IPS-15b (cell line): ENCODE results near the gene EPB41L4A.

Experiments used
- H3K27me3 ChIP-seq: one replicate; pipeline ENCODE4 v1.6.1; 2013; ENCODE audit warnings: low read length; ENCODE audit not compliant: control insufficient read depth, insufficient read depth
- H3K36me3 ChIP-seq: one replicate; pipeline ENCODE4 v1.6.1; 2013; ENCODE audit warnings: low read length; ENCODE audit not compliant: control insufficient read depth, insufficient read depth
- H3K4me1 ChIP-seq: one replicate; pipeline ENCODE4 v1.6.1; 2013; ENCODE audit warnings: mild to moderate bottlenecking, low read length; ENCODE audit not compliant: control insufficient read depth, insufficient read depth
- H3K4me3 ChIP-seq: one replicate; pipeline ENCODE4 v1.5.1; 2013; ENCODE audit warnings: low read depth, low read length
- H3K9ac ChIP-seq: one replicate; pipeline ENCODE4 v1.6.1; 2013; ENCODE audit warnings: low read depth, mild to moderate bottlenecking, low read length
- H3K9me3 ChIP-seq: one replicate; pipeline ENCODE4 v1.6.1; 2013; ENCODE audit warnings: mild to moderate bottlenecking, low read length; ENCODE audit not compliant: control insufficient read depth, insufficient read depth

EPB41L4A gene

GRCh38 chr5:112329419-112330090 lies 89.5 kb downstream of the EPB41L4A start:
- no peaks in the 10 kb centered on the region for H3K36me3 ChIP-seq
- no peak overlapping the region for H3K4me3 ChIP-seq
- no peaks in the 10 kb centered on the region for H3K27me3 ChIP-seq
- no peak overlapping the region for H3K9ac ChIP-seq
- H3K4me1 ChIP-seq: peaks cover 14% of the 10 kb centered on the region
- no peaks in the 10 kb centered on the region for H3K9me3 ChIP-seq

GRCh38 chr5:112323166-112323565 lies 95.9 kb downstream of the EPB41L4A start:
- Histone ChIP-seq H3K4me3 (no peak overlapping the region), H3K9me3 (no peaks in the 10 kb centered on the region), H3K27me3 (no peaks in the 10 kb centered on the region), H3K4me1 (no peaks in the 10 kb centered on the region), H3K36me3 (no peaks in the 10 kb centered on the region), H3K9ac (no peak overlapping the region)

- H3K36me3 ChIP-seq: no peaks in the 10 kb centered on the region
- no peaks in the 10 kb centered on the region for H3K27me3 ChIP-seq
- H3K9ac ChIP-seq: no peak overlapping the region
- H3K4me3 ChIP-seq: no peak overlapping the region
- H3K9me3 ChIP-seq: no peaks in the 10 kb centered on the region
- H3K4me1 ChIP-seq: no peaks in the 10 kb centered on the region
Measured at GRCh38 chr5:112320408-112320807, 98.7 kb downstream of the EPB41L4A start.

GRCh38 chr5:112318346-112318745 lies 100.7 kb downstream of the EPB41L4A start:
- Histone ChIP-seq H3K27me3 (no peaks in the 10 kb centered on the region), H3K9ac (no peak overlapping the region), H3K36me3 (no peaks in the 10 kb centered on the region), H3K9me3 (no peaks in the 10 kb centered on the region), H3K4me1 (no peaks in the 10 kb centered on the region), H3K4me3 (no peak overlapping the region)

- Histone ChIP-seq H3K4me3 (no peak overlapping the region), H3K4me1 (no peaks in the 10 kb centered on the region)
Measured at GRCh38 chr5:112317866-112318265, 101.2 kb downstream of the EPB41L4A start.

GRCh38 chr5:112316731-112317130 lies 102.3 kb downstream of the EPB41L4A start:
- no peaks in the 10 kb centered on the region for H3K27me3 ChIP-seq
- no peaks in the 10 kb centered on the region for H3K36me3 ChIP-seq
- H3K9me3 ChIP-seq: no peaks in the 10 kb centered on the region
- no peaks in the 10 kb centered on the region for H3K4me1 ChIP-seq
- no peak overlapping the region for H3K9ac ChIP-seq
- H3K4me3 ChIP-seq: no peak overlapping the region

More at GRCh38 chr5:112317866-112318265, 101.2 kb downstream of the EPB41L4A start:
- no peaks in the 10 kb centered on the region for H3K36me3 ChIP-seq
- H3K9ac ChIP-seq: no peak overlapping the region
- no peaks in the 10 kb centered on the region for H3K27me3 ChIP-seq
- H3K9me3 ChIP-seq: no peaks in the 10 kb centered on the region

- no peaks in the 10 kb centered on the region for H3K4me1 ChIP-seq
- no peak overlapping the region for H3K9ac ChIP-seq
- H3K4me3 ChIP-seq: no peak overlapping the region
- H3K36me3 ChIP-seq: no peaks in the 10 kb centered on the region
- H3K9me3 ChIP-seq: no peaks in the 10 kb centered on the region
- H3K27me3 ChIP-seq: no peaks in the 10 kb centered on the region
Measured at GRCh38 chr5:112316006-112316405, 103.1 kb downstream of the EPB41L4A start.

GRCh38 chr5:112312295-112313275 lies 106.5 kb downstream of the EPB41L4A start:
- Histone ChIP-seq H3K36me3 (no peaks in the 10 kb centered on the region), H3K27me3 (no peaks in the 10 kb centered on the region), H3K4me1 (no peaks in the 10 kb centered on the region), H3K4me3 (no peak overlapping the region), H3K9ac (no peak overlapping the region), H3K9me3 (no peaks in the 10 kb centered on the region)

GRCh38 chr5:112310746-112311145 lies 108.3 kb downstream of the EPB41L4A start:
- H3K9me3 ChIP-seq: no peaks in the 10 kb centered on the region
- no peaks in the 10 kb centered on the region for H3K36me3 ChIP-seq
- H3K4me1 ChIP-seq: no peaks in the 10 kb centered on the region

GRCh38 chr5:112308608-112309007 lies 110.5 kb downstream of the EPB41L4A start:
- Histone ChIP-seq H3K9me3 (no peaks in the 10 kb centered on the region), H3K27me3 (no peaks in the 10 kb centered on the region), H3K36me3 (no peaks in the 10 kb centered on the region), H3K4me3 (no peak overlapping the region), H3K9ac (no peak overlapping the region), H3K4me1 (no peaks in the 10 kb centered on the region)

More at GRCh38 chr5:112310746-112311145, 108.3 kb downstream of the EPB41L4A start:
- Histone ChIP-seq H3K4me3 (no peak overlapping the region), H3K27me3 (no peaks in the 10 kb centered on the region), H3K9ac (no peak overlapping the region)

GRCh38 chr5:112306956-112307355 lies 112.1 kb downstream of the EPB41L4A start:
- H3K4me3 ChIP-seq: no peak overlapping the region
- no peak overlapping the region for H3K9ac ChIP-seq
- no peaks in the 10 kb centered on the region for H3K4me1 ChIP-seq
- no peaks in the 10 kb centered on the region for H3K36me3 ChIP-seq
- no peaks in the 10 kb centered on the region for H3K9me3 ChIP-seq
- no peaks in the 10 kb centered on the region for H3K27me3 ChIP-seq

GRCh38 chr5:112304743-112305142 lies 114.3 kb downstream of the EPB41L4A start:
- H3K27me3 ChIP-seq: no peaks in the 10 kb centered on the region
- no peaks in the 10 kb centered on the region for H3K36me3 ChIP-seq
- H3K4me1 ChIP-seq: no peaks in the 10 kb centered on the region
- H3K9ac ChIP-seq: no peak overlapping the region
- H3K9me3 ChIP-seq: no peaks in the 10 kb centered on the region
- H3K4me3 ChIP-seq: no peak overlapping the region
